DMS53 treated with DMSO at 0.1 percent for 48 hours (cell line): ENCODE measurements around the gene GCNT4.
A peak's percentile ranks its signal among the peaks of the same experiment; 100 is the strongest.

Experiments used
- DNase-seq: peaks from one replicate; lab custom pipeline; 2025; ENCODE audit not compliant: unreplicated experiment; lab: John Stamatoyannopoulos, UW

GCNT4 gene

DNA sequence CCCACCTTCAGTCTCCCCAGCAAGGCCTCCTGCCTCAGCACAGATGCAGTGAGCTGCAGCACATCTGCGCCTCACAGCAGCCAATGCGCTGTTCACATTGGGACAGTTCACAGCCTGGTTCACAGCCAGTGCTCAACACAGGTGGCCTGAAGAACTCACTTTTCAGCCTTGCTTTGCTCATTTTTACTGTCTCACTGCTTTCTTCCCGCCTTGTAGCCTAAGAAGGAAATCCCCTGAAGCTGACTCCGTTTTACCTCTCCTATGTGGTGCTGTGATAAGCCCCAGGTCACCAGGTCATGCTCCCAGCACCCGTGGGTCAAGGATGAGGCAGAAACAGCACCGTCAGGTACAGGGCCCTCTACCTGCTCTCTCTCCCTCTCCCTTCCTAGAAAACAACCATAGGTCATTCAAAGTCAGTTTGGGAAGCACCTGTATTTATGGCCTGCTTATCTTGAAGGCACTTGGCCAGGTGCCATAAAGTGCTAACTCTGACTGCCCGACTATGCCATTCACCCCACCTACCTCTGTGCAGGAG is 1.1 kb downstream of the GCNT4 start:
- DNase-seq = no peak

DNA sequence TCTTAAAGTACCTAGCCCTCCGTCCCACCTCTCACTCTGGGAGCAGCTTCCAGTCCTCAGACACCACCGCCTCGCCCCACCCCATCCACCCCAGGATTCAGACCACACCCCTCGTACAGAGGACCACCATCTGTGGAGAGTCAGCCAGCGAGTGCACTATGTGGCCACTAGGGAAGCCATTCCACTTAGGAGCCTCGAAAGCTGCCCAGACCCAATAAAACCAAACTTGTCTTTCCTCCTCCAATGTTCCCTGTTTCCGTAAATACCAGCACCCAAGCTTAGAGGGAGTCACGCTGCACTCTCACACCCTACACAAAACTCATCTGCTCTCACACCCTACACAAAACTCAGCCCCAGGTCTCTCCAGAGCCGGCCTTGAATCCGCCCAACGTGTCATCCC is 1.9 kb downstream of the GCNT4 start:
- no peak for DNase-seq

DNA sequence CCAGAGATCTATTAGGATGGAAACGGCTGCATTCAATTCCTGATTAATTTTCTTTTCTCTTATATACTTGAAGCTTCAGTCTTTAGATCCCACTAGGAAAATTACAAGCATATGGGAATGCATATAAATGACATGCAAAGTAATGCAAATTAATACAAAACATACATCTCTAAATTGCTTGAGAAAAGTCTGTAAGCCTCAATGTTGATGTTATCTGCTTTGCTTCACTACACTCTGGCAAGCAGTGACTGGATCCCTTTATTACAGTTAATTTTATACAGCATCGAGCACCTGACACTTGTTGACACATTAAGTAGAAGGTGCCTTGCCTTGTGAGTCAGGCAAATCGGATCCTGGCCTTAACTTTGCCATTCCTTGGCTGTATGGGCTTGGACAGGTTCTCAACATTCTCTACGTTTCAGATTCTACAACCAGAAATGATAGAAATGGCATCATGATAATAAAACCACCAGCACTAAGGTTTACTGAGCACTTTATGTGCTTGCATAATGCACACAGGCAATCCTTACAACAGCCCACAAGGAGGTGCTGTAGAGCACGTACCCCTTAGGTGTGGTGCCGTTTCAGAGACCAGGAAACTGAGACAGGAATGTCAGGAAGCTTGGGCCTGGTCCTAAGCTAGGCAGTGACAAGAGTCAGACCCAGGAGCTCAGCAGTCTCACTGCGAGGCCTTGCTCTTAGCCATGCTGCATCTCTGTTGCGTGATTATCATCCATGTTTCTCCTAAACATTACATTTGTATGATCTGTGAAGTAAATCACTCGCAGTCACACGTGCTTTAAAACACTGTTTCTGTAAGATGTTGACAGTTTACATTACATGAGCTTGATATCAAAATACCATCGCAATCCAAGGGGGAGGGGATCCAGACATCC is 2.7 kb downstream of the GCNT4 start:
- peak; percentile 66 for DNase-seq

DNA sequence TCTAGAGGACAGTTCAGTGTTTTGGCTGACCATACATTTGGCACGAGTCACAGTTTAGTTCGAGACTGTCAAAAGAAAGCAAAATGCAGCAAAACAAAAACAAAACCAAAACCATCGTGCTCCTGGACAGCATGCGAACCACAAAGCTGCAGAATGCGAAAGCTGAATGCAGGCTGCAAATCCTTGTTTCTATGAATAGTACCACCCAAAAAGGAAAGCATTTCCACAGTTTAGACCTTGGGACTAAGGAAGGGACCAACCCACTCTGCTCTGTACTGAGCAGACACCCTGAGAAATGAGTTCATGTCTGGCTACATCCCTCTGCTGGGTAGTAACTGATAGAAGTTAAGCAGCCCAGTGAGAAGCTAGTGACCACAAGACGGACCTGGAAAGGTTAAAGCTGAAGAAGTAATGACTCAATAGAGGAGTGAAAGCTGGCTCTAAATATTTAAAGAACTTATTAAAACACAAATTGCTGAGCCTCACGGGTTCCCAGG is 3.9 kb downstream of the GCNT4 start:
- no peak for DNase-seq

DNA sequence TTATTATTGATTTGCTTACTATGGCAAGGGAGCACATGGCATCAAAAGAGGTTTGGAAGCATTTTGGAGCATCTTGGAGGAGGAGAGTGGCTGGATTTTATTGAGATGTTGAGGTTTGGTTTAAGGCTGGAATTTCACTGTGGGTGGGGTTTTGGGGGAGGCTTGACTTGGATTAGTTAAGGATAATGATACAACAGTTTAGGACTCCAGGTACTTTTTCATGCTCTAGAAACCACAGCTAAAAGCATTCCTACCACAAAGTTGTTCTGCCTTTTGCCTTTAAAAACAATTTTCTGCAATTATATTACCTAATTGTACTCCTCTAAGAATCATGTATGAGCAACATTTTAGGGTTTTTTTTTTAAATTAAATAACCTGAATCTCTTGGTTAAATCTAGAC is 5.0 kb downstream of the GCNT4 start:
- DNase-seq = no peak

DNA sequence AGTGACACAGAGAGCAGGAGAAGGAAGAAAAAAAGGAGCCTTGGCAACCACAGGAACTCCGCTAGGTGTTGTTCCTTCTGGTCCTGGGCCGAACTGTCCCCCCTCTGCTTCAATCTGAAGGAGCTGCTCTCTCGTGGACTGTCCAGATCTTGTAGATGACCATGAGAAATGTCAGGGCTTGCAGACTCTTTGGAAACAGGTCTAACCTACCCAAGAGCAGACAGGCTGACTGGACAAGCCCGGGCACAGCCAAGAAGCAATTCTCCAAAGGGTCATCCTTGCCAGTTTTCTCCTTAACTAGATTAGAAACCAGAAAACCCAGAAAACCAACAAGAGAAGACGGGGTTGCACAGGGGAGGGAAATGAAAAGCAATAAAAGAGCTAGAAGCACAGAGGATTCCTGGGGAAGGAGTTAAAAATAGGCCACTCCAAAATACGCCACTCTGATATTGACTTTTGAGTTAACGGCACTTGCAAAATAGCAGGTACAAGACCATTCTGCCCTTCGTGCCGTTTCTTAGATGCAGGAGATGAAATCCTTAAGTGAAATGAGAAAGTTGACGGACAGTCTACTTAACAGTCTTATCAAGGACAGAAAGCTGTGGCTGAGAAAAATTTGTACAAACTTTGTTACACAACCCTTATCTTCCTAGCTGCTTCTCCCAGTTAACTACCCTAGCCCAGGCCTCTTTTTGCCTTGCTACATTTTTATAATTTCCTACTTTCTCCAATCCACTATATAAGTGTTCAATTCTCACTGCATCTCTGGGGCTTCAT is 5.8 kb downstream of the GCNT4 start:
- no peak for DNase-seq

DNA sequence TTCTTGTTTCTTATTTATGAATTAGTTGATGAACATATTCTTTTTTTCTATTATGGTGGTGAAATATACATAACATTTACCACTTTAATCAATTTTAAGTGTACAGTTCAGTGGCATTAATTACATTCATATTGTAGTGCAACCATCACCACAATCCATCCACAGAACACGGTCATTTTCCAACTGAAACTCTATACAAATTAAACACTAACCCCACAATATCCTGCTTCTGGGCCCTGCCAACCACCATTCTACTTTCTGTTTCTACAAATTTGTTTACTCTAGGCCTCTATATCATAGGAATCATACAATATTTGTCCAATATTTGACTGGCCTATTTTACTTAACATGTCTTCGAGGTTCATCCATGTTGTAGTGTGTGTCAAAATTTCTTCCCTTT is 7.3 kb downstream of the GCNT4 start:
- no peak for DNase-seq

DNA sequence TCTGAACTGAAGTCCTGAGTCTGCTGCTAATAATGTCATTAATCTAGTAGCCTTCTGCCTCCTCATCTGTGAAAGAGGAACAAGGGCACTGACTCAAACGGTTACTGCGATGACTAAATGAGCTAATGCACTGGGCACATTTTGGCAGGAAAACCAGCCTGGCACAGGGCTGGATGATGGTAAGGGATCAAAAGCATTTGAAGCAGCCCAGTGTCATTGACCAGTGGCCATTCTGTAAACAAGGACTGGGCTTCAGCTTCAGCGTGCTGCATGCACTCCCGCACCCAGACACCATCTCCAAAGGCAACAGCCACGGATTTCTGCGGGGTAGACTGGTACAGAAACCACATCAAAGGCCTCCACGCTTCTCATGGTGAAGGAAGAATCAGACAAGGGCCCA is 8.0 kb downstream of the GCNT4 start:
- no peak for DNase-seq

DNA sequence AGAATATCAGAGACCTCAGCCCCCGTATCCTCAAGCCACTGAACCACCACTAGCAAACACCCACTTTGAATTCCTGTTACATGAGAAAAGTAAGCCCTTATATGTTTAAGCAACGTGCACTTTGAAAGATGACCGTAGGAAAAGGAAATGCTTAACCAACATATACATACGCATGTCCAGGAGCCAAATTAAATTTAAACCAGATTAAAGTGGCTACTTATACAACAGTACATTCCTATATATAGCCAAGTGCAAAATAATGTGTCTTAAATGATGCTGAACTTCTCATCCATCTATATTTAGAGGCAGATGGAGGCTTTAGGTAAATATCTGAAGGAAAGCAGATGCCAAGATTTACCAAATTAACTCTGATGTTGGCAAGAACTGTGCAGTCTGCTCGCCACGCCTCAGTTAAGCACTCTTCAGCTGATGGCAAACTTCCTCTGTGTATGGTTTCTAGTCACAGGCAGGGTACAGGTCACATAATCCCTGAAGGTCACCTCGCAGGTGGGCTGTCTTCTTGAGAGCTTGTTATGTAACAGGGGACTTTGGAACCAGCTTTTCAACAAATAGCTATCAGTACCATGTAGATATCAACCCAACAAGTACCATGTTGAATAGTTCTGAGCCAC is 8.6 kb downstream of the GCNT4 start:
- DNase-seq = no peak

DNA sequence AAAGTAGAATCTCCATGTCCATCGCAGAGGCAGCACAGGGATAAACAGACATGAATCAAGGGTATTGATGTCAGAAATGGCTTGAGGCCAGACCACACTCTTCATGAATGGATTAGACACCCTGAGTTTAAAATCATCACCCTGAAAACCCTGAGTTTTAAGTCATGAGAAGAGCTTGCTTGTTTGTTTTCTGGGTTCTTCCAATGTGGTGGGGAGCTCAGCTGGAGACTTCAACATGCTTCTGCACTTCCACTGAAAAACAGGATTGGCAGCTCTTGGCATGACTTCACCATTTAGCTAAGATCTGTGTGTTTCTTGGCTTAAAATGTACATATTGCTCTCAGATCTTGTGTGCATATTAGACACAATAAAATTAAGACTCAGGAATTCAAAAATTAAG is 9.8 kb downstream of the GCNT4 start:
- no peak for DNase-seq

DNA sequence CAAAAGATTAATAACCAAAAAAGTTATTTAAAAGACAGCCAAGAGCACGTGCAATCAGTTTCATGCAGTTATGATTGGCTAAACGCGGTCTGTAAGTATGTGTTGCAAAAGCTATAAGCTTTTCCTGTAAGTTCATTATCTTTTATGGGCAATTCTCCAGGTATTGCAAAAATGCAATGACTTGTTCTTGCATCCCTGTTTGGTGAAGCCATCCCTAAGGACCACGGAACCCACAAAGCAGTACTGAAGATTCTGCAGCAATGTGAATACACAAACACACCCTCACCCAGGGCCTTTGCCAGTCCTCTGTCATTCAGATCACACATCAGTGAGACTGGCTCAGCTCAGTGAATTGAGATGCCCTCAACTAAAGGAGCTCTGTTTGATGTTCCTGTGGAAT is 11.4 kb downstream of the GCNT4 start:
- DNase-seq = no peak

DNA sequence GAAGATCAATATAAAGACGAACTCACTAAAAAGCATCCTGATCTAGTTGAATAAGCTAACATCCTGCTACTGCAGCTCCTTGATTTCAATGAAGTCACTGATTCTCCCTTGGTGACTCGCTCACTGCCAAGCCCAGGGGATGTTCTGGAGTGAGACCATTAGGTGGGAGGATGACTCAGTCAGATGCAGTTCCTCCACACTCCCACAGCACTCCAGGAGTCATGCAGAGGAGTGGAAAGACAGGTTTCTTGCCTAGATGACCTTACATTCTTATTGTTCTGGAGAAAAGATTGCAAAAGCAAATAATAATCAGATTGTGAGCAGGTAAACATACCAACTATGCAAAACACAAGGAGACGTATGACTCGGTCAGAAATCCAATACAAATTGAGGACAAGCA is 15.3 kb downstream of the GCNT4 start:
- peak; percentile 82 for DNase-seq

DNA sequence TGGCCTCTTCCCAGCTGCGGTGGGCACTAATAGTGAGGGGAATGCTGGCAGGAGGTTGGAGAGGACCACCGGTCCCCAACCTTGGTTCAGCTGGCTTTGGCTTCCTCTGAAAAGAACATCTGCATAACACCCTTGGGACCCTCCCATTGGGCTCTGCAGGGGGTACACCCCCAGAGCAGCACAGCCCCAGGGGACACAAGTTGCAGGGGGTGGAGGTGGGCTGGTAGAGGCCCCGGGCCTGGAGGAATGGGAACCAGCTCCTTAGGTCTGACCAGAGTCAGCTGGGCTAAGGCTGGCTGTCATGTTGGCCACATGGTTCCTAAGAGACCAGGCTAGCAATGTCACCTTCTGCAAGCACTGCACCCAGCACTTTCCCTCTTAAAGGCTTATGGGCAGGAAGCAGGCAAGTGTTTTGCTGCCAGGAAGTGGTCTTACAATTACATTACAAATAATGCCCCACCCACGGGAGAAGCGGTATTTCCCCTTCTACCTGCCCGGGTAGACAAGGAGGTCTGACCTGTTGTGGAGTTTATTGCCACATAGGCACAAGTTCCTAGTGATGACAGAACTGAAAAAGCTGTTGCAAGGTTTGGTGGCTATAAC is 18.1 kb downstream of the GCNT4 start:
- peak; percentile 39 for DNase-seq

DNA sequence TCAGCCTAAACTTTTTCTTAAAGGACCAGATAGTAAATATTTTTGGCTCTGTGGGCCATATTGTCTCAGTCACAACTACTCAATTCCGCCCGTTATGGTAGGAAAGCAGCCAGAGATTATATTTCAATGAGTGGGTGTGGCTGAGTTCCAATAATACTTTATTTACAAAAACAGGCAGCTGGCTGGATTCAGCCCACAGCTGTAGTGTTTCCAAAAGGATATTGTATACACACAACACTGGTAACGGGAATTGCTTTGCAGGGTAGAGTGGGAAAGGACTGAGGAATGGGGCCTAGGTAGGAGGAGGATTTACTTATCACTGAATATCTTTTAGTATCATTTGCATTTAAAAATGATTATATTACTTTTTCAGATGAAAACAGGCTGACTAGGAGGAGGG is 21.0 kb downstream of the GCNT4 start:
- DNase-seq = no peak

DNA sequence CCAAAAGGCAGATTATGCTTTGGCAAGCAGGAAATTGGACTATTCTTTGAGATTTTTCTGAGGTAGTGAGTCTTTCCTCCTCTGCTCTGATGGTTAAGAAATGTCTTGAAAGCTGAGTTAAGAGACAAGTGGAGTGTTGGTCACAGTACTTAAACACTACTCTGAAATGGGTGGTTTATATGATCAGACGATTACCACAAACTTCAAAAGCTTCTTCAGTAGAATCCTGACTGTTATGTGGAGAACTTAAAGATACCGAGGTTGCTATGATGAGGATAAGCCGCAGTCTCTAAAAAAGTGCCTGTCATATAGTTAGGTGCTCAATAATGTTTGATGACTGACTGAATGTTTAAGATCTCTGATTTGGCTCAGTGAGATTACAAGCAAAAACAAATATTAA is 24.3 kb downstream of the GCNT4 start:
- DNase-seq = no peak

DNA sequence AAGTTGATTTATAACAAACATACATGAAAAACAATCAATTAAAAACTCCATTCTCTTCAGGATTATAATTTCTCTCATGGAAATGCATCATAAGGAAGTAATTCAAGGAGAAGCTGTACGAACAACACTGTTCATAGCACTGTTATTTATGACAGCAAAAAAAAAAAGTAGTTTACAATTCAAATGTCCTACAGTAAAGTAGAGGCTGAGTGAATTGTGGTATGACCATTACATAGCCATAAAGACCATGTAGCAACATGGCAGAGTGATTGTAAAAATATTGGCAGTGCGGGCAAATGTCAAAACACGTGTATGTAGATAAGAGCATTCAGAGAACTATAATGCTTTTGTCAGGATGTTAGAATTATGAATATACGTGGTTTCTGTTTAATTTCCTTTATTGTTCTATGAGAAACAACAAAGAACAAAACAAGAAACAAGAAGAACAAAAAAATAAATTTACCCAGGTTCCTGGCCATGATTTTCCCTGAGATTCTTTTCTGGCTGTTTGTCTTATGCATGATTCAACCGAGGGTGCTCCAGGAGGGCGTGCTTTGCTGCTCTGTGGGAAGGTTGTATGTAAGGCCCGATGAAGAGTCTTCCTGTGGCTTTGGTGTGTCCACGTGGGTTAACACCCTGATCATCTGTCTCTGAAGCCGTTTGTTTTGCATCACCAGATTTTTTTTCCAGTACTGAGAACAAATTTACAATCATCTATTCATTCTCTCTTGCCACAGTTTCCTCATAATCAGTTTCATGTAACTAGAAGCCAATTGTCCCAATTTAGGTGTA is 28.8 kb downstream of the GCNT4 start:
- DNase-seq = no peak

DNA sequence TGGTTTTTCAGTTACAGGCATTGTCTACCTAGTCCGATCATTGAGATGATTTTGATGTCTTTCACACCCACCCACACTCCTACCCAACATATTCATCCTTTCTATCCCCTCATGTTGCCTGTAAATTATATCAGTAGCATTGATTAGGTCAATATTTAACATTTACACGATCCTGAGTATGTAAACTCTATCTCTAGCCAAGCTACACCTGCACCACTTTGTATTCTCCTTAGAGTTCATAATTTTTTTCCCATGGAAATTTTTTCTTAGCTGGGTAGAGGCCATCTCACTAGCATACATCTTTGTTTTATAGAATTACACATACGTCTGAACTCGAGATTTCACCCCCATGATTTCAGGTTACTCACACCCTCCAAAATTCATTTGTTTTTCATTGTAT is 30.6 kb downstream of the GCNT4 start:
- DNase-seq = no peak

DNA sequence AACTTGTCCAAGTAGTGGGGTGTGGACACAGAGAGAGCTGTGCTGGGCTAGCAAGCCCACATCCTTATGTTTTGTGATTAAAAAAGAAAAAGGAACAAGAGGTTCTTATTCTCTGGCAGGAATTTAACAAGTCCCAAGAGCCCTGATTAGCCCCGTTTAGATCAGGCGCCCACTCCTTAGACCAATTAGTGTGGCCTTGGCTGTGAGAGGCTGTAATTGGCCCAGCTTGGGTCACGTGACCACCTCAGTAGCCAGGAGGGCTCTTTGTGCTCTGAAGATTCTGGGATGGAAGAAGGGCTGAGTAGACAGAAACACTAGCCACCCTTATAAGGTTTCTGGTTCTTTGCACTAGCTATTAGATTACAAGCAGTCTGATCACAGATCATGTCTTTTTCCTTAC is 31.1 kb downstream of the GCNT4 start:
- no peak for DNase-seq

DNA sequence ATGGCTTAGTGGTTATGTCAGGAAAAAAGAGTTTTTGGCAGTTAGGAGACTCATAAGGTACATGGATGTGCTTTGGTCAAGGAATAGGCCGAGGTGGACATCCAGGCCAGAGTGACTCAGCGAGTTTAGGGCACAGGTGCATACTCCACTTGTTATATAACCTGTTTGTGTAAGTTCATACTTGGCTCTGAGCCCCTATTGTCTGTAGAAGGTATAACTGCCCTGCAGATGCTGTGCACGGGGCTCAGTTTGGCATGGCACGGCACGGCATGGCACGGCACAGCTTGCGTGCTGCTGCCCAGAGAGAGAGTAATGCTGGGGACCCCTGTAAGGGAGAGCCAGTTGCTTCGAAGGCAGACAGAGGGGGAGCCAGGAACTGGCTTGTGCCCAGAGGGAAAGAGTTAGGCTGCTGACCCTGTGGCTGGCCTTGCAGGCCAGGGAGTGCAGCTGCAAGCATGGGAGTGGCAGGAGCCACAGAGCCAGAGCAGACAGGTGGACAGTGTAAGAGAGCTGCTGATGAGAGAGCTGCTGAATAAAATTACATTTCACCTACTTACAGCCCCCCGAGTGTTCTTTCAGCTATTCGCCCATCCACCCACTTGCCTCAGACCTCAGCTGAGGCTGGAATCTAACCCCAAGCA is 32.2 kb downstream of the GCNT4 start:
- DNase-seq = peak; percentile 36
